ENCODE measurements around the gene RARB.

Gene RARB

DNA sequence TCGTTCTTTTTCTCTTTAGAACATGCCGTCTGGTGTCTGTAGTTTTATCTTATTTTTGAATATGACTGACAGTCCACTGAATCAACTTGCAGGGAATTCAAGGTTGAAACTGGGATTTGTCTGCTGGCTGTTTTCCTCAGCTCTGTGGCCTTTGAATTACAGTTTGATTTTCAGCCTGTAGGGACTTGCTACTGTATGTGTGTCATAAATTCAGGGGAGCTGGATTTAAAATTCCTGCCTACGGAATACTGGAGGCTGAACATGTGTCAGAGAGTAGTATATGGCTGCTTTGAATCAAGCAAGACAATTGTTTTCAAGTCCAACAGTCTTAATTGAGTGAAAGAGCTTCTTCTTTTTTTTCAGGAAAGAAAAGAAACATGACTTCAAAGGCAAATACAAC is 33.9 kb downstream of the RARB start:
- H3K27ac ChIP-seq, result no peak overlapping the region
- TF ChIP-seq ZFX (IDR thresholded peaks at IDR 0.05) (no peak), CTCF (conservative IDR thresholded peaks at IDR 0.05) (no peak)

DNA sequence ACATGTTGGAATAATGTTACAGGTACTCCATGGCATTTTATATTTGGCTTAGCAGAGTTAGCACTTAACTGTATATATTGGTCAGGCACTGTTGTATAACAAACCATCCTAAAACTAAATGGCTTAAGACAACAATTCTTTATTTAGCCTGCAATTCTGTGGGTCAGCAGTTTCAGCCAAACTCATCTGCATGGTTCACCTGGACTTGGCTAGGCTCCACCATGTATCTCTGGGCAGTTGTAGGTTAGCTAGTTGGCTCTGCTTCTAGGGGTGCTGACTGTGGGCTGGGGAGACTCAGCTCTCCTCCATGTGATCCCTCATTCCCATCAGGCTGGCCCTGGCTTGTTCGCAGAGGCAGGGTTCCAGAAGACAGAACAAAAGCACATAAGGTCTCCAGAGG is 34.4 kb downstream of the RARB start:
- no peak for TF ChIP-seq CTCF (conservative IDR thresholded peaks at IDR 0.05)
- TF ChIP-seq ZFX (IDR thresholded peaks at IDR 0.05), result no peak
- no peak overlapping the region for H3K27ac ChIP-seq

GRCh38 chr3:25463836-25464418 is 35.9 kb downstream of the RARB start:
- H3K27ac ChIP-seq, result no peak overlapping the region

GRCh38 chr3:25465266-25465860 is 37.3 kb downstream of the RARB start:
- H3K27ac ChIP-seq, result no peak overlapping the region
- TF ChIP-seq ZFX (IDR thresholded peaks at IDR 0.05) (no peak), CTCF (conservative IDR thresholded peaks at IDR 0.05) (no peak)

More at GRCh38 chr3:25463836-25464418, 35.9 kb downstream of the RARB start:
- TF ChIP-seq CTCF (conservative IDR thresholded peaks at IDR 0.05) (no peak), ZFX (IDR thresholded peaks at IDR 0.05) (no peak)

DNA sequence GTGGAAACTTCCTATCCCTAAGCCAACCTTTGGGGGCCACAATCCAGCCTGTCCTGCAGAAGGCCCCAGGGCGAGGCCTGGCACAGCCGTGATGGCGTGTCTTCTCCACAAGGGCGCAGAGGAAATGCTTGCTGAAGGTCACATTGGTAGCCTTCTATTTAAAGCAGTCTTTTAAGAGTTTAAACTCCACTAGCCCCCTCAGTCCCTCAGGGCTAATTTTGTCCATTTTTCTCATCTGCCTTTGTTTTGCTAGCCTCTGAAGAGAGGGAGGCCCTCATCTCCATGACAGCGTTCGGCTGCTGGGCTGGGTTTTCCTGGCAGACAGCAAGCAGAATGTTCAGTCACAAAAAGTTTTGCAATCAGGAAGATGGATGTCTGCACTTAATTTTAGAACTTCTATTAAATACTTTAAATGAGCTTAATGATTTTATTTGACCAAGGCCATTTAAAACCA is 40.8 kb downstream of the RARB start:
- TF ChIP-seq CTCF (conservative IDR thresholded peaks at IDR 0.05) (no peak), ZFX (IDR thresholded peaks at IDR 0.05) (no peak)
- H3K27ac ChIP-seq, result no peak overlapping the region

DNA sequence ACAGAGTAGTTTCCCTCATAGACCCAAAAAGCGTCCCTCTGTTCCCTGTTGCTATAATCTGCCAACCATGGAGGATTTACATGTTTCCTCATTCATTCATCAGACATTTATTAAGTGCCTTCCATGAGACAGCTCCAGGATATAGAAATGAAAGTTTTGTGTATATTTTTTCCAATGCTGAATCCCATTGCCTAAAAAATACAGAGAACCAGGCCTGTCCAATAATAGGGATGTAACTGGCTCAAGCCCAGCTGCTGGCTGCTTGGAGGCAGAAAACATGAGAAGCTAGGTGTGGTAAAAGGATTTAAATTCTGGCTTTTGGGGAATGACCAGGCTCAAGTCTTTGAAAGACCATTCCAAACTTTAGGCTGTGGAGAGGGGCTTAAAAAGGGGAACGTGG is 41.5 kb downstream of the RARB start:
- TF ChIP-seq ZFX (IDR thresholded peaks at IDR 0.05) (no peak), CTCF (conservative IDR thresholded peaks at IDR 0.05) (no peak)
- H3K27ac ChIP-seq, result no peak overlapping the region

GRCh38 chr3:25471081-25471768 is 43.2 kb downstream of the RARB start:
- TF ChIP-seq ZFX (IDR thresholded peaks at IDR 0.05), result no peak
- TF ChIP-seq CTCF (conservative IDR thresholded peaks at IDR 0.05), result no peak
- peak overlapping the region; percentile 51; the same call in 1 of the 2 replicates for H3K27ac ChIP-seq
